Putamen (tissue), 1 donor: Measurements from ENCODE around the gene SDHAF1.
"Not testable (repeated sequence)": the region's sequence is repeated elsewhere in the genome, so short reads cannot be mapped to it uniquely, and the experiment has no call there.

Source experiments
- DNase-seq: peaks from one replicate; pipeline ENCODE4 v3.0.0-alpha.2; 2016; ENCODE audit warnings: low spot score

SDHAF1 gene

GRCh38 chr19:35995048-35995993, at the start of gene SDHAF1:
Gene SDHAF1, plus strand, starts transcription at chr19:35995188. Its CDS starts 87 bp downstream, at chr19:35995275.
- DNase-seq: peak; percentile 96

GRCh38 chr19:35946203-35946602, 48.8 kb upstream of the SDHAF1 start:
- no peak for DNase-seq

GRCh38 chr19:35949131-35949530, 45.9 kb upstream of the SDHAF1 start:
- DNase-seq: no peak

GRCh38 chr19:35955881-35956634, 38.9 kb upstream of the SDHAF1 start:
- no peak for DNase-seq

- not testable (repeated sequence) for DNase-seq
Measured at GRCh38 chr19:35957411-35957810, 37.6 kb upstream of the SDHAF1 start.

GRCh38 chr19:35958660-35959039, 36.3 kb upstream of the SDHAF1 start:
- DNase-seq: no peak

- peak; percentile 68 for DNase-seq
Measured at GRCh38 chr19:35959040-35959967, 35.7 kb upstream of the SDHAF1 start.

GRCh38 chr19:35959968-35960320, 35.0 kb upstream of the SDHAF1 start:
- no peak for DNase-seq

GRCh38 chr19:35960432-35960972, 34.5 kb upstream of the SDHAF1 start:
- no peak for DNase-seq

- no peak for DNase-seq
Measured at GRCh38 chr19:35963514-35963913, 31.5 kb upstream of the SDHAF1 start.

GRCh38 chr19:35966771-35967170, 28.2 kb upstream of the SDHAF1 start:
- no peak for DNase-seq

GRCh38 chr19:35973487-35973886, 21.5 kb upstream of the SDHAF1 start:
- DNase-seq: no peak

- no peak for DNase-seq
Measured at GRCh38 chr19:35975608-35976214, 19.3 kb upstream of the SDHAF1 start.

- DNase-seq: no peak
Measured at GRCh38 chr19:35977446-35978222, 17.4 kb upstream of the SDHAF1 start.

GRCh38 chr19:35978271-35978670, 16.7 kb upstream of the SDHAF1 start:
- DNase-seq: no peak

- no peak for DNase-seq
Measured at GRCh38 chr19:35978832-35979365, 16.1 kb upstream of the SDHAF1 start.

- not testable (repeated sequence) for DNase-seq
Measured at GRCh38 chr19:35980997-35981396, 14.0 kb upstream of the SDHAF1 start.

- DNase-seq: no peak
Measured at GRCh38 chr19:35983177-35983576, 11.8 kb upstream of the SDHAF1 start.

- DNase-seq: no peak
Measured at GRCh38 chr19:35986111-35986510, 8.9 kb upstream of the SDHAF1 start.
